ENCODE results near the gene CXCR5. TPM values are rescaled to one million over a fixed set of nuclear protein-coding genes. Genes with fewer than 3 reads are reported as not detected.

Gene CXCR5
- total and polyA plus RNA-seq, 2 of the 4 experiments (the other 2 are of a cell fraction): not detected

GRCh38 chr11:118900535-118901384 is 17.1 kb downstream of the CXCR5 start:
- no peak overlapping the region for H2AK5ac ChIP-seq (ENCODE audit: low read depth, low read length)
- no peak overlapping the region for H3K9ac ChIP-seq (ENCODE audit: low read depth, low read length)
- no peak overlapping the region for H2AFZ ChIP-seq (replicated peaks; ENCODE audit: low read length, poor library complexity)
- intact Hi-C loops (cut with micrococcal nuclease): no loop called here
- BruUV-seq (replicated peaks): no TSS peak
- no peak overlapping the region for H3K4me2 ChIP-seq (ENCODE audit: low read depth, low read length)
- dilution Hi-C loops (cut with HindIII; ENCODE audit: low sequenced_read_pairs, unreplicated experiment): no loop called here
- no peak overlapping the region for H4K91ac ChIP-seq (ENCODE audit: insufficient read depth, low read depth, low read length)
- DNase-seq (no peak), ATAC-seq (ENCODE audit: low read depth) (no peak)
- POLR2A ChIA-PET (ENCODE audit: unreplicated experiment): no interaction called here
- no peaks in the 10 kb centered on the region for H3K9me1 ChIP-seq (ENCODE audit: insufficient read depth, low read length)
- no peak overlapping the region for H3K56ac ChIP-seq (ENCODE audit: extremely low read depth, insufficient read depth, low read length)
- H3K79me1 ChIP-seq (ENCODE audit: low read depth in 1 of 2, low read length in 2 of 2): peaks cover 21 to 60% of the 10 kb centered on the region in 2 experiments; a peak in 3 of 4 replicates
- H3K36me3 ChIP-seq (ENCODE audit: control insufficient read depth, insufficient read depth, low read length): peaks cover 74% of the 10 kb centered on the region
- no peak overlapping the region for H3K14ac ChIP-seq (replicated peaks; ENCODE audit: low read depth, low read length)
- H2BK20ac ChIP-seq (ENCODE audit: low read depth, low read length): no peak overlapping the region
- H3K18ac ChIP-seq (ENCODE audit: low read depth, low read length): no peak overlapping the region
- no peak overlapping the region for H3K27ac ChIP-seq (ENCODE audit: insufficient read depth, low read length)
- CTCF ChIA-PET: no interaction called here
- H2BK15ac ChIP-seq (ENCODE audit: low read depth, low read length): no peak overlapping the region
- H3K4me1 ChIP-seq (ENCODE audit: control insufficient read depth, insufficient read depth, low read length): peaks cover 2% of the 10 kb centered on the region; the same call in 1 of the 2 replicates
- H3K23ac ChIP-seq (ENCODE audit: low read depth, low read length): no peak overlapping the region
- no peak overlapping the region for H3K4ac ChIP-seq (ENCODE audit: low read depth, low read length)
- H3K9me3 ChIP-seq (ENCODE audit: control insufficient read depth, insufficient read depth, low read length): no peaks in the 10 kb centered on the region
- no peaks in the 10 kb centered on the region for H3K27me3 ChIP-seq (ENCODE audit: control insufficient read depth, insufficient read depth, low read length)
- H2AK9ac ChIP-seq (replicated peaks; ENCODE audit: low read depth, low read length, poor library complexity): peak overlapping the region; percentile 55
- in situ Hi-C loops (cut with MboI; ENCODE audit: low sequenced_read_pairs): loop anchor here (5.0 kb wide), 1 partner anchor 37 kb away; no protein-coding TSS in a partner anchor
- H2BK5ac ChIP-seq (ENCODE audit: low read depth, low read length, poor library complexity, severe bottlenecking): no peak overlapping the region
- H4K8ac ChIP-seq (ENCODE audit: low read depth in 2 of 2, low read length in 2 of 2): no peak overlapping the region
- H4K20me1 ChIP-seq (ENCODE audit: insufficient read depth, low read length): peaks cover 60% of the 10 kb centered on the region
- WGBS, 2 experiments (ENCODE audit: extremely low coverage in 2 of 2, insufficient read length in 1 of 2): 96% methylated on average over 19 of the region's 29 CpGs; no CpG with 5 or more reads in 1 of the 2 experiments
- H3K4me3 ChIP-seq (ENCODE audit: insufficient read depth, low read depth, low read length): no peak overlapping the region
- H4K5ac ChIP-seq (ENCODE audit: low read depth, low read length): no peak overlapping the region
- H2BK120ac ChIP-seq (ENCODE audit: low read depth, low read length): no peak overlapping the region
- TF ChIP-seq USF2 (IDR thresholded peaks at IDR 0.05; ENCODE audit: low read depth, low read length) (no peak), SMC3 (IDR thresholded peaks at IDR 0.05; ENCODE audit: low read depth, low read length) (no peak), CHD1 (IDR thresholded peaks at IDR 0.05; ENCODE audit: low read depth, low read length) (no peak), FOS (IDR thresholded peaks at IDR 0.05; ENCODE audit: low read depth, low read length) (no peak), RAD21 (IDR thresholded peaks at IDR 0.05; ENCODE audit: low read length) (no peak), POLR2A (IDR thresholded peaks at IDR 0.05; ENCODE audit: low read depth, low read length) (no peak), RCOR1 (IDR thresholded peaks at IDR 0.05; ENCODE audit: insufficient replicate concordance, low read length) (no peak), NFE2L2 (IDR thresholded peaks at IDR 0.05; ENCODE audit: low read depth, low read length) (no peak), MAZ (IDR thresholded peaks at IDR 0.05; ENCODE audit: borderline replicate concordance, low read depth, low read length) (no peak), ELK1 (IDR thresholded peaks at IDR 0.05; ENCODE audit: borderline replicate concordance, low read depth, low read length) (no peak), CEBPB (IDR thresholded peaks at IDR 0.05; ENCODE audit: low read depth, low read length) (no peak), MAFK (IDR thresholded peaks at IDR 0.05; ENCODE audit: low read depth, low read length) (no peak), RFX5 (IDR thresholded peaks at IDR 0.05; ENCODE audit: low read depth, low read length) (no peak), MXI1 (IDR thresholded peaks at IDR 0.05; ENCODE audit: borderline replicate concordance, low read depth, low read length) (no peak)
- TF ChIP-seq, protein P1, sequence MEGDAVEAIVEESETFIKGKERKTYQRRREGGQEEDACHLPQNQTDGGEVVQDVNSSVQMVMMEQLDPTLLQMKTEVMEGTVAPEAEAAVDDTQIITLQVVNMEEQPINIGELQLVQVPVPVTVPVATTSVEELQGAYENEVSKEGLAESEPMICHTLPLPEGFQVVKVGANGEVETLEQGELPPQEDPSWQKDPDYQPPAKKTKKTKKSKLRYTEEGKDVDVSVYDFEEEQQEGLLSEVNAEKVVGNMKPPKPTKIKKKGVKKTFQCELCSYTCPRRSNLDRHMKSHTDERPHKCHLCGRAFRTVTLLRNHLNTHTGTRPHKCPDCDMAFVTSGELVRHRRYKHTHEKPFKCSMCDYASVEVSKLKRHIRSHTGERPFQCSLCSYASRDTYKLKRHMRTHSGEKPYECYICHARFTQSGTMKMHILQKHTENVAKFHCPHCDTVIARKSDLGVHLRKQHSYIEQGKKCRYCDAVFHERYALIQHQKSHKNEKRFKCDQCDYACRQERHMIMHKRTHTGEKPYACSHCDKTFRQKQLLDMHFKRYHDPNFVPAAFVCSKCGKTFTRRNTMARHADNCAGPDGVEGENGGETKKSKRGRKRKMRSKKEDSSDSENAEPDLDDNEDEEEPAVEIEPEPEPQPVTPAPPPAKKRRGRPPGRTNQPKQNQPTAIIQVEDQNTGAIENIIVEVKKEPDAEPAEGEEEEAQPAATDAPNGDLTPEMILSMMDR (conservative IDR thresholded peaks at IDR 0.05; ENCODE audit: low read depth, low read length): no peak
